ENCODE results near the gene HDAC7. TPM values are rescaled to one million over a fixed set of nuclear protein-coding genes. Genes with fewer than 3 reads are reported as not detected.

The HDAC7 gene
- total RNA-seq, 4 donors from 2014 or later: 90.4 to 186 (median 98.4) TPM

- DNase-seq (ENCODE audit: low spot score in 2 of 2): no peak
- TF ChIP-seq EP300 (IDR thresholded peaks at IDR 0.05) (no peak), POLR2A (IDR thresholded peaks at IDR 0.05) (no peak)
- TF ChIP-seq, protein P1, sequence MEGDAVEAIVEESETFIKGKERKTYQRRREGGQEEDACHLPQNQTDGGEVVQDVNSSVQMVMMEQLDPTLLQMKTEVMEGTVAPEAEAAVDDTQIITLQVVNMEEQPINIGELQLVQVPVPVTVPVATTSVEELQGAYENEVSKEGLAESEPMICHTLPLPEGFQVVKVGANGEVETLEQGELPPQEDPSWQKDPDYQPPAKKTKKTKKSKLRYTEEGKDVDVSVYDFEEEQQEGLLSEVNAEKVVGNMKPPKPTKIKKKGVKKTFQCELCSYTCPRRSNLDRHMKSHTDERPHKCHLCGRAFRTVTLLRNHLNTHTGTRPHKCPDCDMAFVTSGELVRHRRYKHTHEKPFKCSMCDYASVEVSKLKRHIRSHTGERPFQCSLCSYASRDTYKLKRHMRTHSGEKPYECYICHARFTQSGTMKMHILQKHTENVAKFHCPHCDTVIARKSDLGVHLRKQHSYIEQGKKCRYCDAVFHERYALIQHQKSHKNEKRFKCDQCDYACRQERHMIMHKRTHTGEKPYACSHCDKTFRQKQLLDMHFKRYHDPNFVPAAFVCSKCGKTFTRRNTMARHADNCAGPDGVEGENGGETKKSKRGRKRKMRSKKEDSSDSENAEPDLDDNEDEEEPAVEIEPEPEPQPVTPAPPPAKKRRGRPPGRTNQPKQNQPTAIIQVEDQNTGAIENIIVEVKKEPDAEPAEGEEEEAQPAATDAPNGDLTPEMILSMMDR (IDR thresholded peaks at IDR 0.05): no peak
- Histone ChIP-seq H3K27me3 (no peaks in the 10 kb centered on the region), H3K36me3 (peaks cover 0 to 5% (median 0%) of the 10 kb centered on the region in 3 donors), H3K4me1 (peaks cover 0 to 15% (median 7%) of the 10 kb centered on the region in 4 donors), H3K4me3 (no peak overlapping the region), H3K27ac (no peak overlapping the region), H3K9me3 (no peaks in the 10 kb centered on the region)
- WGBS, 2 donors: 86 to 90% methylated on average over 3 of the region's 3 CpGs
Observed at GRCh38 chr12:47748899-47749298, 70.8 kb downstream of the HDAC7 start.

DNA sequence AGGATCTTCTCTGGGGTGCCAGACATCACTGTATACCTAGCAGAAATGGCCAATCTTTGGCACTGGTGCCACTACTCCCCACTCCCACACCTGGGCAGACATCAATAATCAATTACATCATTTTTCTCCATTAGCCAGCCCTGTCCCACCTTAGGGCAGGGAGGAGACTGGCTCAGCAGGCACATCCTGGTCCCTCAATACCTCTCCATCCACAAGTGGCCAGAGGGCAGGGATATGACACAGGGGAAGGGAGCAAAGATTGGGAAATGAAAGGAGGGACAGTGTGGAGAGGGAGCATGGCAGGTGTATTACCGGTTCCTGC, 71.2 kb downstream of the HDAC7 start:
- 91 to 100% methylated on average over 1 of the region's 1 CpG for WGBS, 2 donors
- no peak for DNase-seq (ENCODE audit: low spot score in 2 of 2)
- TF ChIP-seq, protein P1 (IDR thresholded peaks at IDR 0.05): no peak
- TF ChIP-seq EP300 (IDR thresholded peaks at IDR 0.05): no peak
- TF ChIP-seq POLR2A (IDR thresholded peaks at IDR 0.05): no peak
- H3K4me3 ChIP-seq: no peak overlapping the region
- peaks cover 0 to 11% (median 3%) of the 10 kb centered on the region in 4 donors for H3K4me1 ChIP-seq
- no peak overlapping the region for H3K27ac ChIP-seq
- H3K9me3 ChIP-seq: no peaks in the 10 kb centered on the region
- H3K36me3 ChIP-seq: peaks cover 0 to 5% (median 0%) of the 10 kb centered on the region in 3 donors
- no peaks in the 10 kb centered on the region for H3K27me3 ChIP-seq

- Histone ChIP-seq H3K4me1 (peaks cover 0 to 5% (median 0%) of the 10 kb centered on the region in 4 donors), H3K27ac (no peak overlapping the region), H3K9me3 (no peaks in the 10 kb centered on the region), H3K4me3 (no peak overlapping the region), H3K27me3 (no peaks in the 10 kb centered on the region), H3K36me3 (peaks cover 0 to 5% (median 0%) of the 10 kb centered on the region in 3 donors)
- TF ChIP-seq POLR2A (IDR thresholded peaks at IDR 0.05) (no peak), EP300 (IDR thresholded peaks at IDR 0.05) (no peak)
- TF ChIP-seq, protein P1 (IDR thresholded peaks at IDR 0.05): no peak
- DNase-seq (ENCODE audit: low spot score in 2 of 2): no peak
- 90 to 94% methylated on average over 12 to 13 of the region's 14 CpGs for whole genome bisulfite sequencing, 2 donors
Observed at GRCh38 chr12:47747596-47748506, 71.9 kb downstream of the HDAC7 start.

DNA sequence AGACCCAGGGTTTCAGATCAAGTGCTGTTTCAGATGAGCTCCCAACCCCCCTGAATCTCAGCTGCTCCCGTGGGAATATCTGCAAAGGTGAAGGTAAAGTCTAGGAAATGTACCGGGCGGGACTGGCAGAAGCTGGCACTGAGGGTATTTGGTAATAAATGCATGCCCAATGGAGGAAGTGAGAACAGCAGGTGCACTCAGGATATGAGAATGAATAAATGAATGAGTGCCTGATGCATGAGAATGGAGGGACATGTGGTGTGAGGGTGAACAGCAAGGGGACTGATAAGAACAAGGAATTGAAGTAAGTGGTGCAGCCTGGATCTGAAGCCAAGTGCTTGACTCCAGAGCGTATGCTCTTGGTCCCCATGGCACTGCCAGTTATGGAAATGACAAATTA, 72.6 kb downstream of the HDAC7 start:
- Histone ChIP-seq H3K9me3 (no peaks in the 10 kb centered on the region), H3K4me3 (no peak overlapping the region), H3K36me3 (peaks cover 0 to 5% (median 0%) of the 10 kb centered on the region in 3 donors), H3K4me1 (no peaks in the 10 kb centered on the region), H3K27me3 (no peaks in the 10 kb centered on the region), H3K27ac (no peak overlapping the region)
- WGBS, 2 donors: 86 to 89% methylated on average over 4 of the region's 4 CpGs
- no peak for DNase-seq (ENCODE audit: low spot score in 2 of 2)
- TF ChIP-seq EP300 (IDR thresholded peaks at IDR 0.05) (no peak), POLR2A (IDR thresholded peaks at IDR 0.05) (no peak)
- TF ChIP-seq, protein P1 (IDR thresholded peaks at IDR 0.05): no peak

DNA sequence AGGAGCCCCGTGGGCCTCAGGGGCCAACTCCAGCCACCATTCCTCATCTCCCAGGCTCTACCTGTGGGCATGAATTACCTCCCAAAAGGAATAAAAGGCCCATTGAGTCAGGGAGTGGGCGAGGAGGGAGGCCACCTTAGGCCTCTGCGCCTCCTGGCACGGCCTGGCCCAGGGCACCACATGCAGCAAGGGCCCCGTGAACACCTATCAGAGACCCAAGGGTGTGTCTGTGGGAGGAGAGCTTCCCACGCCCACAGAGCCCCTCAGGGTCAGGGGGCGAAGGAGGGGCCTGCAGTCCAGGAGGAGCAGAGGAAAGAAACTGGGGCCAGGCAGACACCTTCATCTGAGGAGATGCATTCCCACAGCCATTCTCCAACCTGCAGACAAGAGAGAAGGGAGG, 73.2 kb downstream of the HDAC7 start:
- peaks cover 0 to 5% (median 0%) of the 10 kb centered on the region in 3 donors for H3K36me3 ChIP-seq
- H3K27me3 ChIP-seq: no peaks in the 10 kb centered on the region
- H3K27ac ChIP-seq: no peak overlapping the region
- 87 to 88% methylated on average over 7 of the region's 7 CpGs for WGBS, 2 donors
- no peaks in the 10 kb centered on the region for H3K9me3 ChIP-seq
- TF ChIP-seq POLR2A (IDR thresholded peaks at IDR 0.05) (no peak), EP300 (IDR thresholded peaks at IDR 0.05) (no peak)
- TF ChIP-seq, protein P1 (IDR thresholded peaks at IDR 0.05): no peak
- H3K4me1 ChIP-seq: peaks cover 0 to 6% (median 4%) of the 10 kb centered on the region in 4 donors
- no peak overlapping the region for H3K4me3 ChIP-seq
- no peak for DNase-seq (ENCODE audit: low spot score in 2 of 2)

Data from tibial nerve (tissue), 4 donors.